ENCODE measurements around the gene HOXB8. TPM values are rescaled to one million over a fixed set of nuclear protein-coding genes. Genes with fewer than 3 reads are reported as not detected.
A peak's percentile ranks its signal among the peaks of the same experiment; 100 is the strongest.

The HOXB8 gene
- total RNA-seq, 1 donor from 2014 or later: not detected

GRCh38 chr17:48639982-48640857, 25.1 kb upstream of the HOXB8 start:
- intact Hi-C loops (cut with DNase I): no loop called here

GRCh38 chr17:48639136-48639535, 24.0 kb upstream of the HOXB8 start:
- DNase-seq (ENCODE audit: low spot score): no peak
- intact Hi-C loops (cut with DNase I): no loop called here

More at GRCh38 chr17:48639982-48640857, 25.1 kb upstream of the HOXB8 start:
- no peak for DNase-seq (ENCODE audit: low spot score)

GRCh38 chr17:48637323-48638260, 22.5 kb upstream of the HOXB8 start:
- DNase-seq (ENCODE audit: low spot score): peak; percentile 53
- intact Hi-C loops (cut with DNase I): no loop called here

DNA sequence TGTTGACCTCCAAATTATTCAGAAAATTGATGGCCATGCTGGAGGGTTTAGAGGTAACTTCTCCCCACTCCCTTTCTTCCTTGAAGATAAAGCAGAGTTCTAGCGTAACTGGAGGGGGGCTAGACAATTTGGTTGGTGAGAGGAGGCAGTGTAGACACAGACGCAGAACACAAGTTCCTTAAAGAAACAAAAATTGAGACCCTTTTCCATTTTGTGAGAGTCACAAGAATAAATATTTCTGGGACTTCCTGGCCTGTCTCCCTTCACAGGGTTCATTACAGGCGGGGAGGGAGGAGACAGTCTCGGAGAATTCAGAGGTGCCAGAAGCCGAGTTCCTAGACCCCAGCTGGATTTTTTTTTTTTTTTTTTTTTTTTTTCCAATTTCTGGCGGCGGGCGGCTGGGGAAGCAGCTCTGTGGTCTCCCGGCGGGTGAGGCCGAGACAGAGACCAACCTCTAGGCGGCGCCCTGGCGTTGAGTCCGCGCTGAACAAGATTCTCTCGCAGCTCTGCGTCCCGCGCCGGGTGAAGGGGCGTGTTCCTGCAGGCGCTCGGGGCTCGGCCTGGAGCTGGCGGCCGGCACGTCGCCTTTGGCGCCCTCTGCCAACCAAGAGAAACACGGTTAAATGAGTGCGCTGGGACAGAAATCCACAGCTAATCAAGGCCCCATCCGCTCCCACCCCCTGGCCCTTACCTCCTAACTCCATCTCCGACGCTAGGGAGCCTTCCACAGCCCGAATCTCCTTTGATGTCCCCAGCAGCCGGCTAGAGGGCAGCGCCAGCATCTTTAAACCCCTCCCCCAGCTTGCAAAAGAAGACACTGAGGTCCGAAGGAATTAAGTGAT, 21.3 kb upstream of the HOXB8 start:
- intact Hi-C loops (cut with DNase I): no loop called here
- no peak for DNase-seq (ENCODE audit: low spot score)

GRCh38 chr17:48634493-48635208, 19.6 kb upstream of the HOXB8 start:
- intact Hi-C loops (cut with DNase I): no loop called here
- DNase-seq (ENCODE audit: low spot score): no peak

- intact Hi-C loops (cut with DNase I): no loop called here
- no peak for DNase-seq (ENCODE audit: low spot score)
Measured at GRCh38 chr17:48633266-48633677, 18.2 kb upstream of the HOXB8 start.

DNA sequence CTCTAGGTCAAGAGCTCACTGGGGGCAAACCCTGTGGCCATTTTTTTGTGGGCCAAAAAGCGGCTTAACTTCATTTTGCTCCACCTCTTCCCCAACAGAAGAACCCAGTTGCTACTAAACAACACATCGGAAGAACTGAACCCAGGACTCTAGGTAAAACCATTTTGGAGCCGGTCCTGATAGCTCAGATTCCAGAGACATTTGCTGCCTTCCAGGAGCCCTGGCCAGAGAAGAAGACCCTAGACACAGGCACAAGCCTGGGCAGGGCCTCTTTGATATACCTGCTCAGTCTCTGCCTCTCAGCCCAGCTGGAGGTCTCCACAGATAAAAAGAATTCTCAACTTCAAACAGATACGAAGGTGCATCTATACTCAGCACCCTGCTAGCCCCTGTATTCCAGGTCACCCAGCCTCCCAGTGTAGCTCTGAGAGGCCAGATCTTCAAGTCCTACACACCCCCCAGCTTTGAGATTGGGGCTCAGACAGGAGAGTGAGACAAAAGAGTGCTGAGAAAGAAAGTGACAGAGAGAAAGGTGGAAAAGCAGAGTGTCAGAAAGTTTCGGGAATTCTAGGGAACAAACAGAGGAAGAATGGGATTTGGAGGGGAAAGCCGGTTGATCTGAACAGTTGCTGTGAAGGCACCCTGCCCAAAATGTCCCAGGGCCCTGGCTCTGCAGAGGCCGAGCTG, 17.6 kb upstream of the HOXB8 start:
- no peak for DNase-seq (ENCODE audit: low spot score)
- intact Hi-C loops (cut with DNase I): no loop called here

GRCh38 chr17:48631693-48632578, 16.8 kb upstream of the HOXB8 start:
- intact Hi-C loops (cut with DNase I): no loop called here
- peak; percentile 49 for DNase-seq (ENCODE audit: low spot score)

GRCh38 chr17:48630925-48631692, 16.0 kb upstream of the HOXB8 start:
- intact Hi-C loops (cut with DNase I): no loop called here
- no peak for DNase-seq (ENCODE audit: low spot score)

DNA sequence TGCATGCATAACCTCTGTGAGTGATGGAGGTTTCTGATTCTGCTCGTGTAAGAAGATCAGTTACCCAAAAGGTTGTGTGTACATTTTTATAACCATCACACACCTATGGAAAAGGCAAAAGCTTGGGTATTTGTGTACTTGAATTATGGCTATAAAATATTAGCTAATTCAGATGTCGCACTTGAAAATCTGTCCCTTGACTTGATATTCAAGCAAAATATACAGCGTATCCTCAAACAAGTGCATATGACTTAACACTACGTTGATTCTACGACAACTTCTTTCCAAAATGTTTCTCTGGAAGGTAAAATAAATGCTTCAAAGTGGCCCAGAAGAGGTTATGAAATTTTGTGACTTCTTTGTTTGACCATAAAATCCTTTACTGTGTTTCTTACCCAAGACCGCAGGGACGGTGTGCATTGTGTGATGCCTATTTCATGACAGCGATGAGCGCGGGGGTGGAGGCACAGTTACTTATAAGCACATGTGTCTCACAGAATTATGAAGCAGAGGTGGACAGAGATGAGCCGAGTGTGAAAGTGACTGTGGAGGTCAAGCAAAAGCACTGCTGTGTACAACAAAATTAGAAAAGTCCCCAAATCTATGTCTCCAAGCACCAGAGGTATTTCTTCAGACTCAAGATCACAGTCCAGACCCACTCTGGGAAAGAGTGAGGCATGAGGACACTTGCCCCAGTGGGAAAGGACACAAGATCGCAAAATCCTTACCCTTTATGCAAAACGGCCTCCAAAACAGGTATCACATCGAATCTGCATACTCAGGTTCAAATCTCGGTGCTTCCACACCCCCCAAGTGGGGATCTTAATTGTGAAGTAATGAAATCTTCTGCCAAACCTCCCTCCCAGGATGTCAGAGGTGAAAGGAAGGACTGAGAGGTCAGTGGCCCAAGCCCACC, 15.2 kb upstream of the HOXB8 start:
- no peak for DNase-seq (ENCODE audit: low spot score)
- intact Hi-C loops (cut with DNase I): no loop called here

DNA sequence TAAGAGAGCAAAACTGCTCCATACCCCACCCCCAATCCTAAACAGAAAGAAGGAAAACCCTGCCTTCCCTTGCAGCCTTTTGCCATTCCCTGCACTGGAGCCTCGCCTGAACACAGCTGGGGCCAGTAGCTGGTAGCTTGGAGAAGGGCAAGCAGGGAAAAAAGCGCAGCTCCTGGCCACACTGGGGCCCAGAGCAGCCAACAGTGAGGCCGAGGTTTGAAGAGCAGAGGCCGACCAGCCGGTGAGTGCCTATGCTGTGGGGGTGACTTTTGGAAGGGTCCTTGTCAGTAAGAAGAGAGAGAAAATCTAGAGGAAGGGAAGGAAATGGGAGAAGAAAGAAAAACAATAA, 14.3 kb upstream of the HOXB8 start:
- intact Hi-C loops (cut with DNase I): no loop called here

DNA sequence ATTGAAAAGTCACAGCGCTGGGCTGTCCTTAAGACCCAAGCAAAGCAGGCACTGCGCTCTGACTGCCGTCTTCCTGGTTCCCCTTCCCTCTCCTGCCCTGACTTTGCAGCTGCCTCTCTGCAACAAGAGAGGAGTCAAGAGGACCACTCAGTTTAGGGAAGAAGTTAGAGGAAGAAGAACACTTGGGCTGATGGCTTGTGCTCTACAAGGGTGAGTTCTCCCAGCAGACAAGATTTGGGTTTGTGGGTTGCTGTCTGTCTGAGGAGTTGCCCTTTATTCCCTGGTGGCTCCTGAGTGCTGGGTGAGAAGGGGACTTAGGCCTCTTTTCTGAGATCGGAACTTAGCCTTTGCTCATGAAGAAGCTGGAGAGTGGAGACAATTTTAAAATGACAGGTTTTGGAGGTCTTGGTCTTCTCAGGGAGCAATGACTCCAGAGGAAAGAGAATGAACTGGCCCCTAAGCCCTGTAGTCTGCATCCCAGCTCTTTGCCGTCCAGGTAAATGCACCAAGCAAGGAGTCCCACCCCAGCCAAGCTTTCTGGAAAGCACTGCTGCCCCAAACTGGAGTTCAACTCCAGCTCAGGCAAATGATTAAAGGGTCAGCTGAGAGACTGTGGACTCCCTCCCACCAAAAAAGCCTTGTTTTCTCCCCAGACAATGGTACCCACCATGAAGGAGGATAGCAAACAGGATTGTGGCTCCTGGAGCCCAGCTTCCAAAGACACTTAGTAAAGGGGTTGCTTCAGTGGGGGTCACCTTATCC, 13.7 kb upstream of the HOXB8 start:
- intact Hi-C loops (cut with DNase I): no loop called here

More for the DNA sequence above, 14.3 kb upstream of the HOXB8 start:
- no peak for DNase-seq (ENCODE audit: low spot score)

GRCh38 chr17:48627623-48628521, 12.8 kb upstream of the HOXB8 start:
- intact Hi-C loops (cut with DNase I): no loop called here
- no peak for DNase-seq (ENCODE audit: low spot score)

More for the DNA sequence above, 13.7 kb upstream of the HOXB8 start:
- DNase-seq (ENCODE audit: low spot score): no peak

- intact Hi-C loops (cut with DNase I): no loop called here
- DNase-seq (ENCODE audit: low spot score): no peak
Measured at GRCh38 chr17:48627118-48627597, 12.1 kb upstream of the HOXB8 start.

Measured in cardiac septum (tissue), 1 donor.